HepG2 (cell line): ENCODE measurements around the gene ATXN2.

Source experiments
- NFE2 ChIP-seq: sonication (generic); formaldehyde crosslinking; IDR thresholded peaks from 2 replicates; pipeline ENCODE4 v1.4.0; 2020; ENCODE audit warnings: missing genetic modification reagents
- NFIC ChIP-seq: IDR thresholded peaks from 2 replicates; pipeline ENCODE4 v1.6.1; 2012; ENCODE audit warnings: mild to moderate bottlenecking, low read length, inconsistent platforms
- RAD21 ChIP-seq: fragments of 450-650 bp; formaldehyde crosslinking; IDR thresholded peaks from 2 replicates; pipeline ENCODE4 v1.5.0; 2020; ENCODE audit warnings: mild to moderate bottlenecking
- ZBTB21 ChIP-seq: sonication (generic); formaldehyde crosslinking; IDR thresholded peaks from 2 replicates; pipeline ENCODE4 v1.4.0; 2020; ENCODE audit warnings: missing genetic modification reagents
- ZNF570 ChIP-seq: sonication (generic); formaldehyde crosslinking; IDR thresholded peaks from 2 replicates; pipeline ENCODE4 v1.4.0; 2020; ENCODE audit warnings: mild to moderate bottlenecking, missing genetic modification reagents, borderline replicate concordance
- TF ChIP-seq, protein P1 (sequence below): sonication (generic); formaldehyde crosslinking; conservative IDR thresholded peaks from 2 replicates; pipeline ENCODE4 v1.4.0; 2020; ENCODE audit warnings: missing genetic modification reagents
- TF ChIP-seq, protein P2 (sequence below), 2 experiments: IDR thresholded peaks; 2 replicates each; pipeline ENCODE4 v1.6.1; 2011 to 2012; ENCODE audit warnings: low read length in 2 of 2, borderline replicate concordance in 1 of 2, low read depth in 1 of 2, mild to moderate bottlenecking in 1 of 2, moderate library complexity in 1 of 2
- TF ChIP-seq, protein P3 (sequence below): sonication (generic); formaldehyde crosslinking; conservative IDR thresholded peaks from 2 replicates; pipeline ENCODE4 v1.4.0; 2020; ENCODE audit warnings: mild to moderate bottlenecking, missing genetic modification reagents, moderate library complexity
- TF ChIP-seq, protein P4 (sequence below): sonication (generic); formaldehyde crosslinking; IDR thresholded peaks from 2 replicates; pipeline ENCODE4 v1.8.1; 2023; ENCODE audit warnings: missing genetic modification reagents, inconsistent platforms, borderline replicate concordance
- TF ChIP-seq, protein P5 (sequence below): sonication (generic); formaldehyde crosslinking; IDR thresholded peaks from 2 replicates; pipeline ENCODE4 v1.8.1; 2023; ENCODE audit warnings: mild to moderate bottlenecking, missing genetic modification reagents, borderline replicate concordance

DNA sequence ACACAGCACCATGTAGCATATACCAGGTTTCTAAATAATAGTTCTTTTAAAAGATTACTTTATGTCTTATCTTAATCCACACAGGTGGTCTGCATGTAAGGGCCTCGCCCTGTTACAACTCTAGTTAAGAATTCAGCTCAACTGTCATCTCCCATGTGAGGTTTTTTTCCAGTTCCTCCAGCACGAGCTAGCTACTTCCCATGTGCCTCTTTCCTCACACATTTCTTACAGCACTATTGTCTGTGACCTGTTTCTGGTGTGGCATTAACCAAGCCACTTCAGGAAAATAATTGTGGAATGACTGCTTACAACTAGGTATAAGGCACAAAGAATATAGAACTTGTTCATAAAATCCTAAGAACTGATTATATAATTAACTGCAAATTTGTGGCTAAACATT, 127.9 kb downstream of the ATXN2 start:
- no peak for TF ChIP-seq ZBTB21 (CRISPR knock-in tag)
- no peak for TF ChIP-seq RAD21 (CRISPR knock-in tag)
- TF ChIP-seq NFIC: no peak
- TF ChIP-seq, protein P1, sequence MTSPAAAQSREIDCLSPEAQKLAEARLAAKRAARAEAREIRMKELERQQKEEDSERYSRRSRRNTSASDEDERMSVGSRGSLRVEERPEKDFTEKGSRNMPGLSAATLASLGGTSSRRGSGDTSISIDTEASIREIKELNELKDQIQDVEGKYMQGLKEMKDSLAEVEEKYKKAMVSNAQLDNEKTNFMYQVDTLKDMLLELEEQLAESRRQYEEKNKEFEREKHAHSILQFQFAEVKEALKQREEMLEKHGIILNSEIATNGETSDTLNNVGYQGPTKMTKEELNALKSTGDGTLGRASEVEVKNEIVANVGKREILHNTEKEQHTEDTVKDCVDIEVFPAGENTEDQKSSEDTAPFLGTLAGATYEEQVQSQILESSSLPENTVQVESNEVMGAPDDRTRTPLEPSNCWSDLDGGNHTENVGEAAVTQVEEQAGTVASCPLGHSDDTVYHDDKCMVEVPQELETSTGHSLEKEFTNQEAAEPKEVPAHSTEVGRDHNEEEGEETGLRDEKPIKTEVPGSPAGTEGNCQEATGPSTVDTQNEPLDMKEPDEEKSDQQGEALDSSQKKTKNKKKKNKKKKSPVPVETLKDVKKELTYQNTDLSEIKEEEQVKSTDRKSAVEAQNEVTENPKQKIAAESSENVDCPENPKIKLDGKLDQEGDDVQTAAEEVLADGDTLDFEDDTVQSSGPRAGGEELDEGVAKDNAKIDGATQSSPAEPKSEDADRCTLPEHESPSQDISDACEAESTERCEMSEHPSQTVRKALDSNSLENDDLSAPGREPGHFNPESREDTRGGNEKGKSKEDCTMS (CRISPR knock-in tag): no peak
- TF ChIP-seq, protein P2, sequence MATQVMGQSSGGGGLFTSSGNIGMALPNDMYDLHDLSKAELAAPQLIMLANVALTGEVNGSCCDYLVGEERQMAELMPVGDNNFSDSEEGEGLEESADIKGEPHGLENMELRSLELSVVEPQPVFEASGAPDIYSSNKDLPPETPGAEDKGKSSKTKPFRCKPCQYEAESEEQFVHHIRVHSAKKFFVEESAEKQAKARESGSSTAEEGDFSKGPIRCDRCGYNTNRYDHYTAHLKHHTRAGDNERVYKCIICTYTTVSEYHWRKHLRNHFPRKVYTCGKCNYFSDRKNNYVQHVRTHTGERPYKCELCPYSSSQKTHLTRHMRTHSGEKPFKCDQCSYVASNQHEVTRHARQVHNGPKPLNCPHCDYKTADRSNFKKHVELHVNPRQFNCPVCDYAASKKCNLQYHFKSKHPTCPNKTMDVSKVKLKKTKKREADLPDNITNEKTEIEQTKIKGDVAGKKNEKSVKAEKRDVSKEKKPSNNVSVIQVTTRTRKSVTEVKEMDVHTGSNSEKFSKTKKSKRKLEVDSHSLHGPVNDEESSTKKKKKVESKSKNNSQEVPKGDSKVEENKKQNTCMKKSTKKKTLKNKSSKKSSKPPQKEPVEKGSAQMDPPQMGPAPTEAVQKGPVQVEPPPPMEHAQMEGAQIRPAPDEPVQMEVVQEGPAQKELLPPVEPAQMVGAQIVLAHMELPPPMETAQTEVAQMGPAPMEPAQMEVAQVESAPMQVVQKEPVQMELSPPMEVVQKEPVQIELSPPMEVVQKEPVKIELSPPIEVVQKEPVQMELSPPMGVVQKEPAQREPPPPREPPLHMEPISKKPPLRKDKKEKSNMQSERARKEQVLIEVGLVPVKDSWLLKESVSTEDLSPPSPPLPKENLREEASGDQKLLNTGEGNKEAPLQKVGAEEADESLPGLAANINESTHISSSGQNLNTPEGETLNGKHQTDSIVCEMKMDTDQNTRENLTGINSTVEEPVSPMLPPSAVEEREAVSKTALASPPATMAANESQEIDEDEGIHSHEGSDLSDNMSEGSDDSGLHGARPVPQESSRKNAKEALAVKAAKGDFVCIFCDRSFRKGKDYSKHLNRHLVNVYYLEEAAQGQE (IDR thresholded peaks at IDR 0.05; ENCODE audit: borderline replicate concordance in 1 of 2, low read depth in 1 of 2, low read length in 2 of 2): no peak
- TF ChIP-seq NFE2 (CRISPR knock-in tag): no peak
- TF ChIP-seq, protein P3, sequence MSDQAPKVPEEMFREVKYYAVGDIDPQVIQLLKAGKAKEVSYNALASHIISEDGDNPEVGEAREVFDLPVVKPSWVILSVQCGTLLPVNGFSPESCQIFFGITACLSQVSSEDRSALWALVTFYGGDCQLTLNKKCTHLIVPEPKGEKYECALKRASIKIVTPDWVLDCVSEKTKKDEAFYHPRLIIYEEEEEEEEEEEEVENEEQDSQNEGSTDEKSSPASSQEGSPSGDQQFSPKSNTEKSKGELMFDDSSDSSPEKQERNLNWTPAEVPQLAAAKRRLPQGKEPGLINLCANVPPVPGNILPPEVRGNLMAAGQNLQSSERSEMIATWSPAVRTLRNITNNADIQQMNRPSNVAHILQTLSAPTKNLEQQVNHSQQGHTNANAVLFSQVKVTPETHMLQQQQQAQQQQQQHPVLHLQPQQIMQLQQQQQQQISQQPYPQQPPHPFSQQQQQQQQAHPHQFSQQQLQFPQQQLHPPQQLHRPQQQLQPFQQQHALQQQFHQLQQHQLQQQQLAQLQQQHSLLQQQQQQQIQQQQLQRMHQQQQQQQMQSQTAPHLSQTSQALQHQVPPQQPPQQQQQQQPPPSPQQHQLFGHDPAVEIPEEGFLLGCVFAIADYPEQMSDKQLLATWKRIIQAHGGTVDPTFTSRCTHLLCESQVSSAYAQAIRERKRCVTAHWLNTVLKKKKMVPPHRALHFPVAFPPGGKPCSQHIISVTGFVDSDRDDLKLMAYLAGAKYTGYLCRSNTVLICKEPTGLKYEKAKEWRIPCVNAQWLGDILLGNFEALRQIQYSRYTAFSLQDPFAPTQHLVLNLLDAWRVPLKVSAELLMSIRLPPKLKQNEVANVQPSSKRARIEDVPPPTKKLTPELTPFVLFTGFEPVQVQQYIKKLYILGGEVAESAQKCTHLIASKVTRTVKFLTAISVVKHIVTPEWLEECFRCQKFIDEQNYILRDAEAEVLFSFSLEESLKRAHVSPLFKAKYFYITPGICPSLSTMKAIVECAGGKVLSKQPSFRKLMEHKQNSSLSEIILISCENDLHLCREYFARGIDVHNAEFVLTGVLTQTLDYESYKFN (CRISPR knock-in tag): no peak
- TF ChIP-seq ZNF570 (CRISPR knock-in tag): no peak
- TF ChIP-seq, protein P4, sequence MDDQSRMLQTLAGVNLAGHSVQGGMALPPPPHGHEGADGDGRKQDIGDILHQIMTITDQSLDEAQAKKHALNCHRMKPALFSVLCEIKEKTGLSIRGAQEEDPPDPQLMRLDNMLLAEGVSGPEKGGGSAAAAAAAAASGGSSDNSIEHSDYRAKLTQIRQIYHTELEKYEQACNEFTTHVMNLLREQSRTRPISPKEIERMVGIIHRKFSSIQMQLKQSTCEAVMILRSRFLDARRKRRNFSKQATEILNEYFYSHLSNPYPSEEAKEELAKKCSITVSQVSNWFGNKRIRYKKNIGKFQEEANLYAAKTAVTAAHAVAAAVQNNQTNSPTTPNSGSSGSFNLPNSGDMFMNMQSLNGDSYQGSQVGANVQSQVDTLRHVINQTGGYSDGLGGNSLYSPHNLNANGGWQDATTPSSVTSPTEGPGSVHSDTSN (CRISPR knock-in tag): no peak
- TF ChIP-seq, protein P5, sequence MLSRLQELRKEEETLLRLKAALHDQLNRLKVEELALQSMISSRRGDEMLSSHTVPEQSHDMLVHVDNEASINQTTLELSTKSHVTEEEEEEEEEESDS (CRISPR knock-in tag): no peak
